Measurements from ENCODE around the gene RAB44. TPM values are rescaled to one million over a fixed set of nuclear protein-coding genes. Genes with fewer than 3 reads are reported as not detected.

RAB44 gene
- total and polyA plus RNA-seq, 9 of the 15 experiments (the other 6 are each of a cell fraction or from before 2014, with no cell fraction given): not detected

- TF ChIP-seq JUNB (CRISPR knock-in tag; conservative IDR thresholded peaks at IDR 0.05) (no peak), POLR2H (tag; IDR thresholded peaks at IDR 0.05; ENCODE audit: low read depth) (no peak), ETV5 (CRISPR knock-in tag; IDR thresholded peaks at IDR 0.05; ENCODE audit: low read depth) (peak; percentile 72), GABPA (tag; conservative IDR thresholded peaks at IDR 0.05; ENCODE audit: low read depth) (peak; percentile 40; the same call in 1 of the 2 replicates), PML (IDR thresholded peaks at IDR 0.05; ENCODE audit: low read length) (no peak), ZNF174 (CRISPR knock-in tag; IDR thresholded peaks at IDR 0.05) (no peak), CTCF (IDR thresholded peaks at IDR 0.05 in 2 of 3, conservative IDR thresholded peaks at IDR 0.05 in 1 of 3; ENCODE audit: insufficient read depth in 2 of 3, low read depth in 1 of 3, low read length in 3 of 3) (no peak), POLR2AphosphoS5 (IDR thresholded peaks at IDR 0.05; ENCODE audit: control insufficient read depth, insufficient read depth, low read depth, low read length) (no peak)
These were observed 1.7 kb downstream of the RAB44 start (continued) for GRCh38 chr6:36699348-36699747.

GRCh38 chr6:36700071-36700812 lies 2.6 kb downstream of the RAB44 start:
- ATAC-seq: no peak
- H3K4me2 ChIP-seq (ENCODE audit: insufficient read depth, low read length): no peak overlapping the region
- in situ Hi-C loops (cut with MboI): no loop called here
- POLR2A ChIA-PET: interaction anchor here (0.9 kb wide), 2 partner anchors 9 to 14 kb away, joined by 3 read pairs; no protein-coding TSS in a partner anchor
- H3K27ac ChIP-seq (ENCODE audit: extremely low read depth, low read depth, low read length): no peak overlapping the region
- no peaks in the 10 kb centered on the region for H3K36me3 ChIP-seq (ENCODE audit: control insufficient read depth, insufficient read depth, low read length)
- no peaks in the 10 kb centered on the region for H3K9me3 ChIP-seq (replicated peaks; ENCODE audit: control insufficient read depth, insufficient read depth, low read depth, low read length)
- intact Hi-C loops (cut with micrococcal nuclease): loop anchor here (5.0 kb wide), 1 partner anchor 83 kb away; no protein-coding TSS in a partner anchor
- H4K20me1 ChIP-seq (replicated peaks; ENCODE audit: control insufficient read depth, insufficient read depth, low read length): peaks cover 6% of the 10 kb centered on the region; the same call in 1 of the 2 replicates
- CTCF ChIA-PET (ENCODE audit: low intra/inter-chr PET ratio): no interaction called here
- H3K79me2 ChIP-seq (ENCODE audit: control insufficient read depth, insufficient read depth, low read length): no peaks in the 10 kb centered on the region
- H3K27me3 ChIP-seq (ENCODE audit: control insufficient read depth in 2 of 2, insufficient read depth in 2 of 2, low read length in 2 of 2): peaks cover 27 to 63% of the 10 kb centered on the region in 2 experiments
- no peak for FAIRE-seq
- H3K9me1 ChIP-seq (ENCODE audit: control insufficient read depth, insufficient read depth, low read length): peaks cover 3% of the 10 kb centered on the region
- no TSS peak for BruUV-seq (replicated peaks)
- no peak overlapping the region for H2AFZ ChIP-seq (ENCODE audit: low read depth, low read length)
- TF ChIP-seq ZFP36 (IDR thresholded peaks at IDR 0.05; ENCODE audit: low read depth, low read length, partially characterized antibody) (peak; percentile 79), NR3C1 (CRISPR knock-in tag; IDR thresholded peaks at IDR 0.05) (no peak), ZNF121 (CRISPR knock-in tag; conservative IDR thresholded peaks at IDR 0.05) (peak; percentile 74), RBM25 (IDR thresholded peaks at IDR 0.05; ENCODE audit: low read depth, low read length, severe bottlenecking) (peak; percentile 38)
- no peak overlapping the region for H3K9ac ChIP-seq (ENCODE audit: insufficient read depth in 1 of 2, low read depth in 2 of 2, low read length in 2 of 2)
- H3K4me3 ChIP-seq: no peak overlapping the region
- 13% methylated on average over 7 of the region's 7 CpGs for WGBS (ENCODE audit: insufficient coverage, low coverage, missing lambda C conversion rate)
- no peak for DNase-seq (ENCODE audit: extremely low read depth in 1 of 4, low spot score in 3 of 4)
- H3K4me1 ChIP-seq (replicated peaks in 1 of 2; ENCODE audit: control insufficient read depth in 2 of 2, insufficient read depth in 2 of 2, low read length in 2 of 2): peaks cover 0 to 5% of the 10 kb centered on the region in 2 experiments; a peak in 2 of 5 replicates

Measured in K562 (cell line).